A549 treated with CORT108297 at 1 μM for 4 hours (cell line): ENCODE data around the gene KCNK4. TPM values are rescaled to one million over a fixed set of nuclear protein-coding genes. Genes with fewer than 3 reads are reported as not detected.

Experiments
- total RNA-seq: library from RNA; stranded (reverse); fragments of 200-300 nt; extraction: Qiagen RNA extraction; gene quantifications from 5 replicates; pipeline ENCODE4 v1.2.3, GENCODE V29; 2022

KCNK4 gene
- total RNA-seq = 0.07 to 0.10 TPM (median 0.09 TPM) in 3 of 5 replicates, not detected in the others

GRCh38 chr11:64291262-64291751 is at the start of gene KCNK4:
TSS of gene KCNK4 (plus strand) at chr11:64291302. CDS start at chr11:64293019, 1,717 bp downstream.

GRCh38 chr11:64246871-64247728 is 44.0 kb upstream of the KCNK4 start, which contains the start of gene PPP1R14B:
TSS of gene PPP1R14B (minus strand) at chr11:64246943. CDS start at chr11:64246673, 270 bp downstream.

GRCh38 chr11:64251016-64251752 is 39.9 kb upstream of the KCNK4 start, which contains the start of gene PLCB3:
TSS of gene PLCB3 (plus strand) at chr11:64251530. CDS start at chr11:64251650, 120 bp downstream.

GRCh38 chr11:64284048-64284961 is 6.8 kb upstream of the KCNK4 start, which contains the start of gene BAD:
TSS of gene BAD (minus strand) at chr11:64284665. CDS start at chr11:64284368, 297 bp downstream.

GRCh38 chr11:64284962-64285884 is 5.9 kb upstream of the KCNK4 start, which contains the start of gene GPR137:
TSS of gene GPR137 (plus strand) at chr11:64285848. CDS start at chr11:64286525, 677 bp downstream.

GRCh38 chr11:64299847-64300648 is 8.9 kb downstream of the KCNK4 start, which contains the start of gene CATSPERZ:
TSS of gene CATSPERZ (plus strand) at chr11:64300358. CDS start at chr11:64300411, 53 bp downstream.

GRCh38 chr11:64305075-64305690 is 14.1 kb downstream of the KCNK4 start, which contains the start of gene ESRRA:
TSS of gene ESRRA (plus strand) at chr11:64305524. CDS start at chr11:64307180, 1,656 bp downstream.

GRCh38 chr11:64317325-64317960 is 26.3 kb downstream of the KCNK4 start, which contains the start of gene TRMT112:
TSS of gene TRMT112 (minus strand) at chr11:64317559. CDS start at chr11:64317526, 33 bp downstream.

GRCh38 chr11:64317961-64318765 is 27.1 kb downstream of the KCNK4 start, which contains the start of gene PRDX5:
TSS of gene PRDX5 (plus strand) at chr11:64318121. CDS start at chr11:64318216, 95 bp downstream.

GRCh38 chr11:64339754-64340408 is 48.8 kb downstream of the KCNK4 start, which contains the start of gene CCDC88B:
TSS of gene CCDC88B (plus strand) at chr11:64340204. CDS start at chr11:64340267, 63 bp downstream.

Other genes with a start within 250 kb of the KCNK4 start
- gene MACROD1, start 125.2 kb upstream of the KCNK4 start, total RNA-seq = 6.1 to 14.8 TPM (median 13.6 TPM) in 5 replicates
- gene STIP1, start 105.1 kb upstream of the KCNK4 start, total RNA-seq = 242 to 294 TPM (median 250 TPM) in 5 replicates
- 0.87 to 4.3 TPM (median 1.5 TPM) in 5 replicates for gene FERMT3, start 84.6 kb upstream of the KCNK4 start, total RNA-seq
- gene TRPT1, start 65.1 kb upstream of the KCNK4 start, total RNA-seq = 18.8 to 29.6 TPM (median 28.4 TPM) in 5 replicates
- gene NUDT22, start 65.0 kb upstream of the KCNK4 start, total RNA-seq = 32.7 to 41.9 TPM (median 40.5 TPM) in 5 replicates
- 18.5 to 24.0 TPM (median 23.4 TPM) in 5 replicates for gene DNAJC4, start 60.8 kb upstream of the KCNK4 start, total RNA-seq
- 35.3 to 52.8 TPM (median 49.7 TPM) in 5 replicates for gene VEGFB, start 56.7 kb upstream of the KCNK4 start, total RNA-seq
- gene FKBP2, start 50.2 kb upstream of the KCNK4 start, total RNA-seq = 121 to 143 TPM (median 138 TPM) in 5 replicates
- 222 to 403 TPM (median 372 TPM) in 5 replicates for gene PPP1R14B, start 44.4 kb upstream of the KCNK4 start, total RNA-seq
- 16.6 to 25.5 TPM (median 23.1 TPM) in 5 replicates for gene PLCB3, start 39.8 kb upstream of the KCNK4 start, total RNA-seq
- 74.5 to 102 TPM (median 92.9 TPM) in 5 replicates for gene BAD, start 6.6 kb upstream of the KCNK4 start, total RNA-seq
- 33.2 to 57.0 TPM (median 50.5 TPM) in 5 replicates for gene GPR137, start 5.5 kb upstream of the KCNK4 start, total RNA-seq
- gene CATSPERZ, start 9.1 kb downstream of the KCNK4 start, total RNA-seq = 2.2 to 3.2 TPM (median 2.7 TPM) in 5 replicates
- gene ESRRA, start 14.2 kb downstream of the KCNK4 start, total RNA-seq = 38.9 to 67.0 TPM (median 66.2 TPM) in 5 replicates
- gene TRMT112, start 26.3 kb downstream of the KCNK4 start, total RNA-seq = 420 to 490 TPM (median 440 TPM) in 5 replicates
- 388 to 493 TPM (median 487 TPM) in 5 replicates for gene PRDX5, start 26.8 kb downstream of the KCNK4 start, total RNA-seq
- gene CCDC88B, start 48.9 kb downstream of the KCNK4 start, total RNA-seq = 10.4 to 14.4 TPM (median 12.6 TPM) in 5 replicates
- gene RPS6KA4, start 67.9 kb downstream of the KCNK4 start, total RNA-seq = 51.0 to 71.6 TPM (median 67.7 TPM) in 5 replicates